HepG2 (cell line): ENCODE data around the gene PGK1. TPM values are rescaled to one million over a fixed set of nuclear protein-coding genes. Genes with fewer than 3 reads are reported as not detected.

Experiments used
- HNRNPL ChIP-seq: fragments of 200-400 bp; formaldehyde crosslinking; IDR thresholded peaks from 2 replicates; pipeline ENCODE4 v1.6.1; 2017; ENCODE audit warnings: mild to moderate bottlenecking, low read depth, low read length
- KAT8 ChIP-seq: IDR thresholded peaks from 2 replicates; pipeline ENCODE4 v1.6.1; 2016; ENCODE audit warnings: missing genetic modification reagents, missing compliant biosample characterization
- KDM5B ChIP-seq: sonication (generic); formaldehyde crosslinking; IDR thresholded peaks from 2 replicates; pipeline ENCODE4 v1.4.0; 2020; ENCODE audit warnings: missing genetic modification reagents, mild to moderate bottlenecking, borderline replicate concordance
- MYC ChIP-seq: sonication (generic); formaldehyde crosslinking; IDR thresholded peaks from 2 replicates; pipeline ENCODE4 v1.9.0; 2021; ENCODE audit warnings: missing genetic modification reagents, borderline replicate concordance
- NRL ChIP-seq: sonication (generic); formaldehyde crosslinking; IDR thresholded peaks from 2 replicates; pipeline ENCODE4 v1.5.0; 2020; ENCODE audit warnings: missing genetic modification reagents, mild to moderate bottlenecking, moderate library complexity, borderline replicate concordance
- PLSCR1 ChIP-seq: sonication (generic); formaldehyde crosslinking; IDR thresholded peaks from 2 replicates; pipeline ENCODE4 v1.5.0; 2020; ENCODE audit warnings: missing genetic modification reagents, mild to moderate bottlenecking, borderline replicate concordance
- RFXAP ChIP-seq: sonication (generic); formaldehyde crosslinking; IDR thresholded peaks from 2 replicates; pipeline ENCODE4 v1.4.0; 2020; ENCODE audit warnings: missing genetic modification reagents, borderline replicate concordance
- RXRB ChIP-seq: IDR thresholded peaks from 2 replicates; pipeline ENCODE4 v1.6.1; 2016; ENCODE audit warnings: borderline replicate concordance, missing genetic modification reagents, missing compliant biosample characterization
- SP2 ChIP-seq: sonication (generic); formaldehyde crosslinking; IDR thresholded peaks from 2 replicates; pipeline ENCODE4 v1.5.1; 2020; ENCODE audit warnings: mild to moderate bottlenecking, missing genetic modification reagents
- ZNF337 ChIP-seq: sonication (generic); formaldehyde crosslinking; IDR thresholded peaks from 2 replicates; pipeline ENCODE4 v1.5.1; 2020; ENCODE audit warnings: missing genetic modification reagents, low read depth, mild to moderate bottlenecking, borderline replicate concordance
- polyA plus RNA-seq, 8 experiments: library from polyadenylated mRNA; depleted of rRNA in 3 of 8; stranded (reverse) in 7 of 8; unstranded in 1 of 8; fragments of >200 nt; fragmentation: Illumina TruSeq in 4 of 8; extraction: Trizol in 4 of 8; gene quantifications; 2 replicates each; pipeline versions ENCODE4 v1.2.1 to v1.2.3, GENCODE V29; 2011 to 2016; ENCODE audit warnings: low read depth in 4 of 8, missing spikeins in 1 of 8, mixed read lengths in 1 of 8; ENCODE audit not compliant: insufficient read depth in 1 of 8
- total RNA-seq, 5 experiments: library from RNA; depleted of rRNA; stranded (reverse); fragments of >200 nt; fragmentation: Illumina TruSeq; extraction: Trizol; gene quantifications; 2 replicates each; pipeline ENCODE4 v1.2.3, GENCODE V29; 2016; ENCODE audit warnings: low read depth in 1 of 5
- TF ChIP-seq, protein P1 (sequence below), 2 experiments: fragments of 450-650 bp in 1 of 2; sonication (generic) in 1 of 2; formaldehyde crosslinking in 1 of 2; IDR thresholded peaks; 2 replicates each; pipeline versions ENCODE4 v1.6.1 to v1.8.0; 2016 to 2022; ENCODE audit warnings: antibody characterized with exemption in 1 of 2, mild to moderate bottlenecking in 1 of 2, missing genetic modification reagents in 1 of 2
- TF ChIP-seq, protein P2 (sequence below): sonication (generic); formaldehyde crosslinking; IDR thresholded peaks from 2 replicates; pipeline ENCODE4 v1.4.0; 2020; ENCODE audit warnings: mild to moderate bottlenecking, missing genetic modification reagents
- TF ChIP-seq, protein P3 (sequence below): sonication (generic); formaldehyde crosslinking; IDR thresholded peaks from 2 replicates; pipeline ENCODE4 v1.5.1; 2020; ENCODE audit warnings: missing genetic modification reagents, mild to moderate bottlenecking, borderline replicate concordance

PGK1 gene
- total and polyA plus RNA-seq, 2 of the 13 experiments (the other 11 are each of a cell fraction or from before 2014, with no cell fraction given), result 325 to 1,274 TPM

GRCh38 chrX:78139160-78140123, 35.4 kb downstream of the PGK1 start, which contains the start of gene TAF9B (continued):
- peak; percentile 50; the same call in 1 of the 2 replicates for TF ChIP-seq HNRNPL
- no peak for TF ChIP-seq PLSCR1 (CRISPR knock-in tag)
- TF ChIP-seq KAT8, result no peak
- 0 out of 2 replicates have a peak, but pooled peaks have one; percentile 3 for TF ChIP-seq MYC (CRISPR knock-in tag)
- TF ChIP-seq RFXAP (CRISPR knock-in tag), result no peak
- TF ChIP-seq, protein P1, sequence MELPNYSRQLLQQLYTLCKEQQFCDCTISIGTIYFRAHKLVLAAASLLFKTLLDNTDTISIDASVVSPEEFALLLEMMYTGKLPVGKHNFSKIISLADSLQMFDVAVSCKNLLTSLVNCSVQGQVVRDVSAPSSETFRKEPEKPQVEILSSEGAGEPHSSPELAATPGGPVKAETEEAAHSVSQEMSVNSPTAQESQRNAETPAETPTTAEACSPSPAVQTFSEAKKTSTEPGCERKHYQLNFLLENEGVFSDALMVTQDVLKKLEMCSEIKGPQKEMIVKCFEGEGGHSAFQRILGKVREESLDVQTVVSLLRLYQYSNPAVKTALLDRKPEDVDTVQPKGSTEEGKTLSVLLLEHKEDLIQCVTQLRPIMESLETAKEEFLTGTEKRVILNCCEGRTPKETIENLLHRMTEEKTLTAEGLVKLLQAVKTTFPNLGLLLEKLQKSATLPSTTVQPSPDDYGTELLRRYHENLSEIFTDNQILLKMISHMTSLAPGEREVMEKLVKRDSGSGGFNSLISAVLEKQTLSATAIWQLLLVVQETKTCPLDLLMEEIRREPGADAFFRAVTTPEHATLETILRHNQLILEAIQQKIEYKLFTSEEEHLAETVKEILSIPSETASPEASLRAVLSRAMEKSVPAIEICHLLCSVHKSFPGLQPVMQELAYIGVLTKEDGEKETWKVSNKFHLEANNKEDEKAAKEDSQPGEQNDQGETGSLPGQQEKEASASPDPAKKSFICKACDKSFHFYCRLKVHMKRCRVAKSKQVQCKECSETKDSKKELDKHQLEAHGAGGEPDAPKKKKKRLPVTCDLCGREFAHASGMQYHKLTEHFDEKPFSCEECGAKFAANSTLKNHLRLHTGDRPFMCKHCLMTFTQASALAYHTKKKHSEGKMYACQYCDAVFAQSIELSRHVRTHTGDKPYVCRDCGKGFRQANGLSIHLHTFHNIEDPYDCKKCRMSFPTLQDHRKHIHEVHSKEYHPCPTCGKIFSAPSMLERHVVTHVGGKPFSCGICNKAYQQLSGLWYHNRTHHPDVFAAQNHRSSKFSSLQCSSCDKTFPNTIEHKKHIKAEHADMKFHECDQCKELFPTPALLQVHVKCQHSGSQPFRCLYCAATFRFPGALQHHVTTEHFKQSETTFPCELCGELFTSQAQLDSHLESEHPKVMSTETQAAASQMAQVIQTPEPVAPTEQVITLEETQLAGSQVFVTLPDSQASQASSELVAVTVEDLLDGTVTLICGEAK (IDR thresholded peaks at IDR 0.05), result no peak
- TF ChIP-seq, protein P1 (CRISPR knock-in tag; IDR thresholded peaks at IDR 0.05), result no peak
- TF ChIP-seq, protein P2, sequence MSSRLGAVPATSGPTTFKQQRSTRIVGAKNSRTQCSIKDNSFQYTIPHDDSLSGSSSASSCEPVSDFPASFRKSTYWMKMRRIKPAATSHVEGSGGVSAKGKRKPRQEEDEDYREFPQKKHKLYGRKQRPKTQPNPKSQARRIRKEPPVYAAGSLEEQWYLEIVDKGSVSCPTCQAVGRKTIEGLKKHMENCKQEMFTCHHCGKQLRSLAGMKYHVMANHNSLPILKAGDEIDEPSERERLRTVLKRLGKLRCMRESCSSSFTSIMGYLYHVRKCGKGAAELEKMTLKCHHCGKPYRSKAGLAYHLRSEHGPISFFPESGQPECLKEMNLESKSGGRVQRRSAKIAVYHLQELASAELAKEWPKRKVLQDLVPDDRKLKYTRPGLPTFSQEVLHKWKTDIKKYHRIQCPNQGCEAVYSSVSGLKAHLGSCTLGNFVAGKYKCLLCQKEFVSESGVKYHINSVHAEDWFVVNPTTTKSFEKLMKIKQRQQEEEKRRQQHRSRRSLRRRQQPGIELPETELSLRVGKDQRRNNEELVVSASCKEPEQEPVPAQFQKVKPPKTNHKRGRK (CRISPR knock-in tag), result no peak
- TF ChIP-seq NRL (CRISPR knock-in tag), result peak; percentile 62; the same call in 1 of the 2 replicates
- TF ChIP-seq KDM5B (CRISPR knock-in tag), result no peak; the same call in 1 of the 2 replicates
- no peak for TF ChIP-seq ZNF337 (CRISPR knock-in tag)
- TF ChIP-seq SP2 (CRISPR knock-in tag), result no peak; the same call in 1 of the 2 replicates
- TF ChIP-seq, protein P3, sequence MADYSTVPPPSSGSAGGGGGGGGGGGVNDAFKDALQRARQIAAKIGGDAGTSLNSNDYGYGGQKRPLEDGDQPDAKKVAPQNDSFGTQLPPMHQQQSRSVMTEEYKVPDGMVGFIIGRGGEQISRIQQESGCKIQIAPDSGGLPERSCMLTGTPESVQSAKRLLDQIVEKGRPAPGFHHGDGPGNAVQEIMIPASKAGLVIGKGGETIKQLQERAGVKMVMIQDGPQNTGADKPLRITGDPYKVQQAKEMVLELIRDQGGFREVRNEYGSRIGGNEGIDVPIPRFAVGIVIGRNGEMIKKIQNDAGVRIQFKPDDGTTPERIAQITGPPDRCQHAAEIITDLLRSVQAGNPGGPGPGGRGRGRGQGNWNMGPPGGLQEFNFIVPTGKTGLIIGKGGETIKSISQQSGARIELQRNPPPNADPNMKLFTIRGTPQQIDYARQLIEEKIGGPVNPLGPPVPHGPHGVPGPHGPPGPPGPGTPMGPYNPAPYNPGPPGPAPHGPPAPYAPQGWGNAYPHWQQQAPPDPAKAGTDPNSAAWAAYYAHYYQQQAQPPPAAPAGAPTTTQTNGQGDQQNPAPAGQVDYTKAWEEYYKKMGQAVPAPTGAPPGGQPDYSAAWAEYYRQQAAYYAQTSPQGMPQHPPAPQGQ, result no peak
- peak; percentile 28; the same call in 1 of the 2 replicates for TF ChIP-seq RXRB (CRISPR knock-in tag)
